K562 (cell line): ENCODE measurements around the gene GRAMD1B. TPM values are rescaled to one million over a fixed set of nuclear protein-coding genes. Genes with fewer than 3 reads are reported as not detected.

Source experiments
- ATAC-seq: fragments of 200-7000 bp; cut with Tn5 transposase; 3 replicates; pipeline ENCODE4 v1.9.1; 2020; ENCODE audit warnings: moderate library complexity
- BruUV-seq: library from RNA; stranded (reverse); fragments of 400-500 nt; replicated peaks from 2 replicates; lab custom pipeline; 2021; lab: Mats Ljungman, UMichigan
- CTCF ChIA-PET: fragments of 300-600 bp; formaldehyde crosslinking; extraction: SDS; loops from one replicate; lab custom pipeline; 2021; ENCODE audit warnings: low intra/inter-chr PET ratio; lab: Yijun Ruan, JAX
- POLR2A ChIA-PET: fragments of 300-600, 350-650 bp; sonication (Branson Sonifier 250); formaldehyde crosslinking; extraction: SDS; loops from one replicate; lab custom pipeline; 2021; ENCODE audit warnings: antibody characterized with exemption, inconsistent platforms; lab: Yijun Ruan, JAX
- DNase-seq, 4 experiments: peaks; one replicate each; pipeline versions ENCODE4 v3.0.0 to v3.0.0-alpha.2; 2011 to 2018; ENCODE audit warnings: low spot score in 3 of 4, mixed read lengths in 3 of 4; ENCODE audit errors: extremely low read depth in 1 of 4
- FAIRE-seq: peaks from 2 replicates; lab custom pipeline; 2011; peaks lifted over from hg19 to GRCh38; lab: Jason Lieb, UNC
- H2AFZ ChIP-seq: 2 replicates; pipeline ENCODE4 v1.6.0; 2011; ENCODE audit warnings: low read depth, low read length, control low read depth, inconsistent platforms
- H3K27ac ChIP-seq: fragments of 200-600 bp; 3 replicates; pipeline ENCODE4 v1.8.0; 2011; ENCODE audit warnings: low read depth, mild to moderate bottlenecking, control low read depth, inconsistent platforms, low read length, moderate library complexity, mixed read lengths; ENCODE audit errors: extremely low read depth
- H3K27me3 ChIP-seq, 2 experiments: fragments of 300-600 bp in 1 of 2; 2 replicates in 1 of 2; 3 replicates in 1 of 2; pipeline versions ENCODE4 v1.6.0 to v1.8.0; 2011; ENCODE audit warnings: inconsistent platforms in 2 of 2, low read length in 2 of 2, mild to moderate bottlenecking in 1 of 2, mixed read lengths in 1 of 2, moderate library complexity in 1 of 2; ENCODE audit not compliant: control insufficient read depth in 2 of 2, insufficient read depth in 2 of 2
- H3K36me3 ChIP-seq: fragments of 300-600 bp; 3 replicates; pipeline ENCODE4 v1.8.0; 2011; ENCODE audit warnings: mild to moderate bottlenecking, low read length, inconsistent platforms; ENCODE audit not compliant: control insufficient read depth, insufficient read depth
- H3K4me1 ChIP-seq, 2 experiments: fragments of 200-600 bp in 1 of 2; replicated peaks in 1 of 2; 2 replicates in 1 of 2; 3 replicates in 1 of 2; pipeline versions ENCODE4 v1.5.1 to v1.8.0; 2011; ENCODE audit warnings: inconsistent platforms in 2 of 2, low read length in 2 of 2, mild to moderate bottlenecking in 1 of 2, mixed read lengths in 1 of 2, moderate library complexity in 1 of 2; ENCODE audit not compliant: control insufficient read depth in 2 of 2, insufficient read depth in 2 of 2
- H3K4me2 ChIP-seq: 2 replicates; pipeline ENCODE4 v1.6.1; 2011; ENCODE audit warnings: low read length, control low read depth, inconsistent platforms, mixed read lengths; ENCODE audit not compliant: insufficient read depth
- H3K4me3 ChIP-seq: fragments of 200-600 bp; sonication (generic), shearing (Covaris generic); 2 replicates; pipeline ENCODE4 v1.5.1; 2016; ENCODE audit warnings: control low read depth, inconsistent platforms
- H3K79me2 ChIP-seq: fragments of 200-600 bp; 3 replicates; pipeline ENCODE4 v1.8.0; 2011; ENCODE audit warnings: low read length, inconsistent platforms; ENCODE audit not compliant: control insufficient read depth, insufficient read depth
- H3K9ac ChIP-seq, 2 experiments: 2 replicates each; pipeline versions ENCODE4 v1.6.0 to v1.6.1; 2011; ENCODE audit warnings: low read depth in 2 of 2, low read length in 2 of 2, control low read depth in 1 of 2, inconsistent platforms in 1 of 2, mild to moderate bottlenecking in 1 of 2, mixed read lengths in 1 of 2; ENCODE audit not compliant: insufficient read depth in 1 of 2
- H3K9me1 ChIP-seq: one replicate; pipeline ENCODE4 v1.6.0; 2011; ENCODE audit warnings: inconsistent platforms, mild to moderate bottlenecking, low read length, moderate library complexity; ENCODE audit not compliant: control insufficient read depth, insufficient read depth
- H3K9me3 ChIP-seq: replicated peaks from 2 replicates; pipeline ENCODE4 v1.5.1; 2011; ENCODE audit warnings: low read depth, low read length, inconsistent platforms; ENCODE audit not compliant: control insufficient read depth, insufficient read depth
- H4K20me1 ChIP-seq: replicated peaks from 2 replicates; pipeline ENCODE4 v1.6.1; 2011; ENCODE audit warnings: low read length, inconsistent platforms, mixed read lengths; ENCODE audit not compliant: control insufficient read depth, insufficient read depth
- ATF6 ChIP-seq: sonication (generic); formaldehyde crosslinking; IDR thresholded peaks from 2 replicates; pipeline ENCODE4 v1.4.0; 2020; ENCODE audit warnings: mild to moderate bottlenecking, missing genetic modification reagents
- CHD4 ChIP-seq: fragments of 200-600 bp; sonication (generic); IDR thresholded peaks from 3 replicates; pipeline ENCODE4 v1.6.1; 2012; ENCODE audit warnings: low read depth, mild to moderate bottlenecking, mixed read lengths, low read length, inconsistent platforms; ENCODE audit not compliant: insufficient read depth, insufficient replicate concordance, poor library complexity, severe bottlenecking
- FOS ChIP-seq: IDR thresholded peaks from 3 replicates; pipeline ENCODE4 v1.6.1; 2011; ENCODE audit not compliant: insufficient read length; ENCODE audit errors: extremely low read depth
- HMG20B ChIP-seq: fragments of 250-450 bp; sonication (Bioruptor Pico); IDR thresholded peaks from 2 replicates; pipeline ENCODE4 v1.5.0; 2021; ENCODE audit warnings: mild to moderate bottlenecking
- HNRNPL ChIP-seq: fragments of 200-400 bp; formaldehyde crosslinking; IDR thresholded peaks from 2 replicates; pipeline ENCODE4 v1.6.1; 2017; ENCODE audit warnings: low read depth, mild to moderate bottlenecking, low read length
- HOXB6 ChIP-seq: fragments of 250-450 bp; sonication (Bioruptor Pico); IDR thresholded peaks from 2 replicates; pipeline ENCODE4 v1.5.1; 2022; ENCODE audit warnings: mild to moderate bottlenecking, borderline replicate concordance
- MITF ChIP-seq: IDR thresholded peaks from 2 replicates; pipeline ENCODE4 v1.6.1; 2014; ENCODE audit warnings: antibody characterized with exemption
- MLX ChIP-seq, 2 experiments: fragments of 450-650 bp in 1 of 2; sonication (generic) in 1 of 2; formaldehyde crosslinking; conservative IDR thresholded peaks; 2 replicates each; pipeline versions ENCODE4 v1.4.0 to v1.8.1; 2020 to 2022; ENCODE audit warnings: mild to moderate bottlenecking in 1 of 2, missing genetic modification reagents in 1 of 2
- NFRKB ChIP-seq: fragments of 450-650 bp; IDR thresholded peaks from 2 replicates; pipeline ENCODE4 v1.6.1; 2016; ENCODE audit warnings: low read depth
- NRF1 ChIP-seq, 2 experiments: fragments of 450-650 bp; IDR thresholded peaks in 1 of 2; conservative IDR thresholded peaks in 1 of 2; 2 replicates each; pipeline ENCODE4 v1.6.1; 2014; ENCODE audit warnings: mild to moderate bottlenecking in 2 of 2
- SFPQ ChIP-seq: fragments of 200-400 bp; formaldehyde crosslinking; IDR thresholded peaks from 2 replicates; pipeline ENCODE4 v1.6.1; 2017; ENCODE audit warnings: mild to moderate bottlenecking, low read depth, low read length, moderate library complexity
- SP1 ChIP-seq: sonication (generic); formaldehyde crosslinking; IDR thresholded peaks from 2 replicates; pipeline ENCODE4 v1.8.1; 2022; ENCODE audit warnings: mild to moderate bottlenecking, missing genetic modification reagents
- SREBF1 ChIP-seq: fragments of 150-350 bp; IDR thresholded peaks from 2 replicates; pipeline ENCODE4 v1.6.1; 2014; ENCODE audit warnings: antibody characterized with exemption, low read depth, low read length, borderline replicate concordance
- ZC3H4 ChIP-seq: sonication (generic); formaldehyde crosslinking; IDR thresholded peaks from 2 replicates; pipeline ENCODE4 v1.9.0; 2021; ENCODE audit warnings: missing genetic modification reagents, borderline replicate concordance
- ZNF449 ChIP-seq: fragments of 250-450 bp; sonication (Bioruptor Pico); IDR thresholded peaks from 2 replicates; pipeline ENCODE4 v1.8.0; 2022; ENCODE audit warnings: moderate library complexity, mild to moderate bottlenecking, inconsistent platforms
- WGBS: fragments of 100-300 bp; shearing (Covaris generic); methylation state at CpG from one replicate; pipeline ENCODE4 v1.1.6; 2016; ENCODE audit warnings: low coverage, mixed read lengths; ENCODE audit not compliant: insufficient coverage; ENCODE audit errors: missing lambda C conversion rate; 5-methylcytosine and 5-hydroxymethylcytosine counted together
- in situ Hi-C: fragments of 300-500 bp; cut with MboI; formaldehyde crosslinking; loops from 4 replicates; pipeline ENCODE4 v1.15.0; 2018; ENCODE audit warnings: inconsistent platforms, mixed read lengths
- intact Hi-C: fragments of 100-400 bp; cut with micrococcal nuclease; formaldehyde crosslinking; loops from 2 replicates; pipeline ENCODE4 v1.14.2; 2022
- polyA plus RNA-seq, 8 experiments: library from polyadenylated mRNA; depleted of rRNA in 4 of 8; stranded (reverse) in 5 of 8; unstranded in 3 of 8; fragments of >200 nt; fragmentation: Nextera tagmentation in 2 of 8; fragmentation: Illumina TruSeq in 1 of 8; extraction: Ambion mirVana in 2 of 8; extraction: Trizol in 1 of 8; gene quantifications; 2 replicates each; pipeline versions ENCODE4 v1.2.1 to v1.2.3, GENCODE V29; 2011 to 2014; ENCODE audit warnings: inconsistent platforms in 1 of 8, missing spikeins in 1 of 8
- total RNA-seq, 7 experiments: library from RNA; depleted of rRNA in 6 of 7; stranded (reverse); fragments of >200 nt in 6 of 7; fragmentation: Illumina TruSeq in 2 of 7; extraction: Trizol in 2 of 7; gene quantifications; 2 replicates each; pipeline versions ENCODE4 v1.2.1 to v1.2.3, GENCODE V29; 2011 to 2021; ENCODE audit warnings: low replicate concordance in 1 of 7

GRAMD1B gene
- total and polyA plus RNA-seq, 9 of the 15 experiments (the other 6 are each of a cell fraction or from before 2014, with no cell fraction given): 0.31 TPM; not detected in 8

- no peak overlapping the region for H3K9ac ChIP-seq
- no peaks in the 10 kb centered on the region for H3K9me1 ChIP-seq
- BruUV-seq: no TSS peak
- CTCF ChIA-PET: no interaction called here
- FAIRE-seq (no peak), ATAC-seq (no peak), DNase-seq (no peak)
- no peak overlapping the region for H2AFZ ChIP-seq
- POLR2A ChIA-PET: no interaction called here
- intact Hi-C loops (no loop called here), in situ Hi-C loops (no loop called here)
- H3K27me3 ChIP-seq: peaks cover 2 to 44% of the 10 kb centered on the region in 2 experiments; a peak in 4 of 5 replicates
- peaks cover 5% of the 10 kb centered on the region; the same call in 1 of the 2 replicates for H4K20me1 ChIP-seq
- no peaks in the 10 kb centered on the region for H3K36me3 ChIP-seq
- no peak overlapping the region for H3K4me3 ChIP-seq
- no peak overlapping the region for H3K4me2 ChIP-seq
- H3K9me3 ChIP-seq: no peaks in the 10 kb centered on the region
- WGBS: 0% methylated on average over 5 of the region's 5 CpGs
- no peak overlapping the region for H3K27ac ChIP-seq
- no peaks in the 10 kb centered on the region for H3K79me2 ChIP-seq
- peaks cover 0 to 4% of the 10 kb centered on the region in 2 experiments; a peak in 1 of 5 replicates for H3K4me1 ChIP-seq
- no peak for TF ChIP-seq NRF1 (conservative IDR thresholded peaks at IDR 0.05 in 1 of 2, IDR thresholded peaks at IDR 0.05 in 1 of 2)
- TF ChIP-seq SFPQ: no peak
- no peak for TF ChIP-seq SREBF1
- no peak for TF ChIP-seq MITF
- no peak for TF ChIP-seq ATF6 (CRISPR knock-in tag)
- no peak for TF ChIP-seq FOS
- TF ChIP-seq ZNF449 (CRISPR knock-in tag): no peak
- TF ChIP-seq MLX (CRISPR knock-in tag; conservative IDR thresholded peaks at IDR 0.05): no peak
- no peak for TF ChIP-seq NFRKB
- TF ChIP-seq SP1 (CRISPR knock-in tag): no peak
- no peak for TF ChIP-seq HMG20B (CRISPR knock-in tag)
- no peak for TF ChIP-seq HOXB6 (CRISPR knock-in tag)
- no peak for TF ChIP-seq HNRNPL
- TF ChIP-seq ZC3H4 (CRISPR knock-in tag): no peak
- TF ChIP-seq CHD4: no peak
These were observed 155.1 kb downstream of the GRAMD1B start for GRCh38 chr11:123585206-123585605.
